GM19193 (cell line): ENCODE data around the gene WWOX.

Experiments used
- POLR2A ChIP-seq: IDR thresholded peaks from 4 replicates; pipeline ENCODE4 v1.6.1; 2011; ENCODE audit not compliant: insufficient read depth, insufficient read length; ENCODE audit errors: extremely low read depth

The WWOX gene

GRCh38 chr16:78392585-78393195 is 293.2 kb downstream of the WWOX start:
- no peak for TF ChIP-seq POLR2A

DNA sequence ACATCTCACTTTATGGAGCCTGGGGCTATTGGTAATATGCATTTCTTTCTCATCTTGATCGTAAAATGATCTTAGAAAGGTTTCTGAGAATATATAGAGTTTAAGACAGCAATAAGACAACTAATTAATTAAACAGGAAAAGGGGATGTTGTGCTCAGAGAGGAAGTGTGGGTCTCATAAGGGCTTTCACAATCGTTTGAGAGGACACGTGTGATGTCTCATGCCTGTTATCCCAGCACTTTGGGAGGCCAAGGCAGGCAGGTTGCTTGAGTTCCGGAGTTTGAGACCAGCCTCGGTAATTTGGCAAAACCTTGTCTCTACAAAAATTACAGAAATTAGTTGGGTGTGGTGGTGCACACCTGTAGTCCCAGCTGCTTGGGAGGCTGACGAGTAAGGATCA is 295.6 kb downstream of the WWOX start:
- TF ChIP-seq POLR2A = no peak

- no peak for TF ChIP-seq POLR2A
Observed at GRCh38 chr16:78396046-78396445, 296.6 kb downstream of the WWOX start.

DNA sequence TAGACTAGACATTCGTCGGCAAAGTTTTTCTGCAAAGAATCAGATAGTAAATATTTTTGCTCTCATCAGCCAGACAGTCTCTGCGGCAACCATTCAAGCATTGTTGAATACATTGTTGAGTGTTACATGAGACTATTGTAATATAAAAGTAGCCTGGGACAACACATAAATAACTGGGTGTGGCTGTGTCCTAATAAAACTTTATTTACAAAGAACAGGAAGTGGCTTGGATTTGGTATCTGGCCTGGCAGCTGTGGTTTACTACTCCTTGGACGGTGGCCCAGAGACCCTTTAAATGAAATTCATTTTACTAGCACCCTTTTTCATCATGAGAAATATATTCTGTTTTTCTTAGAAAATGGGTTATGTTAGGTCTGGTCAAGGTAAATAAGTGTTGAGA is 297.2 kb downstream of the WWOX start:
- TF ChIP-seq POLR2A = no peak

DNA sequence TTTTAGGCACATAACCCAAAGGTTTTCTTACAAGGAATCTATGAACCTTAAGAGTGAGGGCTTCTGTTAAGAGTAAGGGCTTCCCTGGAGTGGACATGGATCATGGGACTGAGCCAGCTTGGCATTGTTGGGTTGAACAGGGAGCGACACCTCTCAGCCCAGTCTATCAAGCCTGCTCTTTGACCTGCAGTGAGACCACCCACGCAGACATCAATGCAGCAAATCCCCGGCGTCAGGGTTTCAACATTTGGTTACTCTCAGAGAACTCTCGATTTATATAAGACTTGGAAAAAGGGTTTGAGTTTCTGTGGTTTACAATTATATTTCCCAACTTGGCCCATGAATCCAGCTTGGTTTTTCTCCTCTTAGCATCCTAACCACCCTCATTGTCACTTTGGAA is 299.9 kb downstream of the WWOX start:
- no peak for TF ChIP-seq POLR2A

DNA sequence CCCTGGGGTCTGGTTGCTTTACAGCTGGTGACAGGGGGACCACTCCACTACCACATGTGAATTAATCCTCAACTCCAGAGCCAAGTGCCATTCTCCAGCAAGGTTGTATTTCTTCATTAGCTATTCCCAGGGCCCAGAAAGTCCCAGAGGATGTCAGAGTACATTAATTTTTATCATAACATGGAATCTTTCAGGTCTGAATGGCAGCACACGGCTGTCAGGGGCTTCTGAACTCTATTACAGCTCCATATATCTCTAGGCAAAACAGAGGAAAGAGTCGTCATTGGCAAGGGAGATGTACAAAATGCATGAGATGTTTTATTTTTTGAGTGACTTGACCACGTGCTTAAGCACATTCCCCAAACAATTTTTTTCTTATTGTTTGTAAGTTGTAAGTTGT is 303.4 kb downstream of the WWOX start:
- TF ChIP-seq POLR2A = no peak

DNA sequence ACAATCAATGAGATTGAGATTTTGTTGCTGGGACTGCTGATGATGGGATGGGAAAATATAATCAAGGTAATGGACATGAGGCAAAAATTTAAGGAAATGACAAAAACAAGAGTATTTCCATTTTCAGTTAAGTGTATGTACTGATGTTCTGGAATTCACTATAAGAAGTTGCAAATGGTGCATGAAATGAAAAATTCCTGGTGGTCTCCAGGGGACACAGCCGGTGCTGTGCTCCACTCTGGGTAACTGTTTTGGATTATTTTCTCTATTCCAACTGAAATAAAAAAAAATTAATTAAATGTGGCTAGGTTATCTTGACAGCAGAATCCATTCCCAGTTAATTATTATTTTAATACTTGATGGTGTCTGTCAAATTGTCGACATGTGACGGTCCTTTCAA is 305.6 kb downstream of the WWOX start:
- TF ChIP-seq POLR2A = no peak

GRCh38 chr16:78405833-78406232 is 306.4 kb downstream of the WWOX start:
- no peak for TF ChIP-seq POLR2A

DNA sequence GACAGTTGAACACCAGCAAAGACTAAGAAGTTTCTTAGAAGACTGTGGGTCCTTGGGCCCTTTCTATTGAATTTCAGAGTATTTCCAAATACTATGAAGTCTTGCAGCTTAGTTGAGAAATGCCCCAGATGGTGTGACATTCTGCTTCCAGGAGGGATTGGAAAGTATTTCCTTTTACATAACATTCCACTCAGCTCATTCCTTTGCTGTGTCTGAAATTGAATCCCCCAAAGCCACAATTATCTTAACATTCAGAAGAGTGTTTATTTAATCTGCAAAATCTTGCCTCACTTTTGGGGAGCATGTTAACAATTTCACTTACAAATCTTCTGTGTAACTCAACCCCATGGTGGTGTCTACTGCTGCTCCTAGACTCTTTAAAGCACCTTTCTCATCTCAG is 307.7 kb downstream of the WWOX start:
- no peak for TF ChIP-seq POLR2A

DNA sequence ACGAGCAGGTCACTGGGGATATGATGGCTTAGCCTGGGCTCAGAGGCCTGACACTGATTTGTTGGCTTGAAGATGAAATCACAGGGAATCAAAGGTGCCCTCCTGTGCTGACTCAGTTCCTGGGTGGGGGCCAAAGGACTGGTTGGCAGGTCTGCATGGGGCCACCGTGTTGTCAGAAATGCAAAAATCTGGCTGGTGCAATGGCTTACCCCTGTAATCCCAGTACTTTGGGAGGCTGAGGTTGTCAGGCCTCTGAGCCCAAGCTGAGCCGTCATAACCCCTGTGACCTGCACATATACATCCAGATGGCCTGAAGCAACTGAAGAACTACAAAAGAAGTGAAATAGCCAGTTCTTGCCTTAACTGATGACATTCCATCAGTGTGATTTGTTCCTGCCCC is 314.2 kb downstream of the WWOX start:
- no peak for TF ChIP-seq POLR2A

- no peak for TF ChIP-seq POLR2A
Observed at GRCh38 chr16:78415013-78415412, 315.6 kb downstream of the WWOX start.

DNA sequence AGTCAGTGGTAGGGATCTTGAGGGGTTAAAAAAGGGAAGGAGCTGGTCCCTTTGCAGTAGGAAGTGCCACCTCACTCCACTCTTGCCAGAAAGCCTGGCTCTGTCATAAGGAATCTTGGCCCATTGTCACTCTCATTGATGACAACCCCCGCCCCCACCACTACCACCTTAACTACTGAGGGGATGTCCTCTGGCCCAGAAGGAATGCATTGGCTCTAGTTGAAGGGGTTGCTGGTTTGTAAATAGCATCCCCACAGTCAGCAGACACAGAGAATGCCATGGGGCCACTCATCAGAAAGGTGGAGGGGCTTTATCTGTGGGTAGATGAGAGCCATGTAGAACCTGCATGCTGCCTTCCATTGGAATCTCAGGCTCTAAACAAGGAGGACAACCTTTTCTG is 316.2 kb downstream of the WWOX start:
- no peak for TF ChIP-seq POLR2A

- no peak for TF ChIP-seq POLR2A
Observed at GRCh38 chr16:78416400-78416799, 316.9 kb downstream of the WWOX start.

GRCh38 chr16:78421181-78421708 is 321.8 kb downstream of the WWOX start:
- TF ChIP-seq POLR2A = no peak

GRCh38 chr16:78425281-78425680 is 325.8 kb downstream of the WWOX start:
- TF ChIP-seq POLR2A = no peak

GRCh38 chr16:78425891-78426510 is 326.5 kb downstream of the WWOX start:
- TF ChIP-seq POLR2A = no peak
